GM21360 (cell line): Measurements from ENCODE around the gene ZNF839.
"Not testable (repeated sequence)": the region's sequence is repeated elsewhere in the genome, so short reads cannot be mapped to it uniquely, and the experiment has no call there.

Source experiments
- ATAC-seq: cut with Tn5 transposase; IDR thresholded peaks from one replicate; pipeline ENCODE4 v1.9.1; 2021; ENCODE audit warnings: mild to moderate bottlenecking, moderate library complexity; ENCODE audit not compliant: unreplicated experiment

ZNF839 gene

DNA sequence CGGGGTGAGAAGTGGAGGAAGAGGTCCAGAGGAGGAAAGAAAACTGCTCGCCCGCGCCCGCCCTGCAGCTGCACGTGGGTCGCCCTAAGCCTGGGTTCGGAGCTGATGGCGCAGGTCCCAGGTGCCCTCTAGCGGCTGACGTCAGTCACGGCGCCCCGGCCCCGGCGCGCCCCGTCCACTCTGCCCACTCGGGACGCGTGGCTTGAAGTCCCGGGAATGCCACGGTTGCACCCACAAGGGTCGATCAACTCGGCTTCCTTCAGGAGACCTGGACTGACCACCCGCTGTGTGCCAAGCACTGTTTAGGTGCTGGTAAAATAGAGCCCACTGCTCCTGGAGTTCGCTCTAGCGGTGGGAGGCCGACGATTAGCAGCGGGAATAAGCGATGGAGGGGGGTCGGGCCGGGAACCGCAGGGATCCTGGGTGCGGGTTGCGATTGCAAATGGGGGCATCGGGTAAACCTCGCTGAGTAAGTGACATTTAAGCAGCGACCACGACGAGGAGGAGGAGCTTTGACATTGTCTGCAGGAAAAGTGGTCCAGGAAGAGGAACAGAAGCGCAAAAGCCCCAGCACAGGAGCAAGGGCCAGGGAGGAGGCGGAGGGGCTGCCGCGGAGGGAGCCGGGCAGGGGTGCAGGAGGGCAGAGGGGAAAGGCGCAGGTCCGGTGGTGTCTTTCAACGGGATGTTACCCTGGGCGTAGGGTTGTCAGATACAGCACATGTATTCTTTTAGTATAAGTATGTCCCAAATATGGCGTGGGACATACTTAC lies 5.1 kb upstream of the ZNF839 start:
- ATAC-seq, result peak; percentile 57

DNA sequence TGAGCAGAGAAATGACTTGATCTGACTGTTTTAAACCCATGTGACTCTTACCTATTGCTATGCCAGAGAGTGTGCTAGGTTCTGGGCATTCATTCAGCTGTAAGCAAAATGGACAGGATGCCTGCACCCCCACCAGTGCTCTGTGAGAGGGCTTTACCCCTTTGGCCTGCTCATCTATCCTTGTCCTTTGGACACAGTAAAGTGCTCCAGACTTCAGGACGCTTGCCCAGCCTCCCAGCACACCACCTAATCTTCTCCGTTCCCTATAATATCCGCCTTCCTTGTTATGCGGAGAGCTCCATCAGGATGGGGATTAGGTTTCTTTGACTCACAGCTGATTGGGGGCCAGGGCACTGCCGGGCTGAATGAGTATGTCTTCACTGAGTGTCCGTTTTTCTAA lies 4.4 kb upstream of the ZNF839 start:
- ATAC-seq, result no peak

DNA sequence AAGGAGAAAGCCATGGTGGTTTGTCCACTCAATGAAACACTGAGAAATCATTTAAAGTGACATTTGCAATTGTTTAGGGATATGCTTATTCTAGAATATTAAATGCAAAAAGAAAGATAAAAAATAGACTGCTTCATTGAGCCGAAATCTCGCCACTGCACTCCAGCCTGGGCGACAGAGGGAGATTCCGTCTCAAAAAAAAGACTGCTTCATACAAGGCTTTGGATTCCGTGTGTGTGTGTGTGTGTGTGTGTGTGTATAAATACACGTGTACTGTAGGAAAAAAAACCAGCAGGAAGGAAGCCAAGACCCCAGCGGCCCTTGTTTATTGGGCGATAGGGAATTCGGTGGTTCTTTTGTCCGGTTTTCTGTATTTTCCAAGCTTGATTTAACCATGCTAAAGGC lies 3.2 kb upstream of the ZNF839 start:
- ATAC-seq, result no peak

DNA sequence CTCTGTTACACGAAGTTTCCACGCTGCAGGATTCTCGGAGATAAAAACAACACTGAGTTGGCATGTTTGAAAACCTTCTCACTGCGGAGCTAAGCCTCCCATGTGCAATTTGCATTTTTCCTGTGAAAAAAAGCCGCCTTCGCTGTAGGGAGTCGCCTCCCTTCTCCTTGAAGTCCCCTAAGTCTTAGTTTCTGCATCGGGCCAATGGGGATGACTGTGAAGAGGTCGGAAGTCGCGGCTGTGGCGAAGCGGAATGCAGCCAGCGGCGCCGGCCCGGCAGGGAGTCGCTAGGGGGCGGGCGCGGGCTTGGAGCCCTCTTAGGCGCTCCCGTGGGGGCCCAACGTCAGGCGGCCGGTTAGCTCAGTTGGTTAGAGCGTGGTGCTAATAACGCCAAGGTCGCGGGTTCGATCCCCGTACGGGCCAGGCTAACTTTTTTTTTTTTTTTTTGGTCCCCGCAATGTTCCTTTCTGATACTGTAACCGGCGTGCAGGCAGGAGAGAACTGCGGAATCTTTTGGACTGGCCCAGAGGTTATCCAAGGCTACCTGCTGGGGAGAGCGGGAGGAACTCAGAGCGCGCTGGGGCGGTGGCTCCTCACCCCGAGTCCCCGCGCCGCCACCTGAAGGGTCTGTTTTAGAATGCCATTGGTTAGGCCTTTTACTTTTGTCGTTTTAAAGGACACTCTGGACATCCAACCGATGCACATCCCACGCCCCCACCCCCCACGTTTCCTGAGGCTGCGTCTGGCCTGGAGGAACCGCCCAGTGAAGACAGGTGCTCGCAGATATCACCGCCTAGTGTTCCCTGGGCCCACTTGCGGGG lies 2.6 kb upstream of the ZNF839 start:
- ATAC-seq, result peak; percentile 61

DNA sequence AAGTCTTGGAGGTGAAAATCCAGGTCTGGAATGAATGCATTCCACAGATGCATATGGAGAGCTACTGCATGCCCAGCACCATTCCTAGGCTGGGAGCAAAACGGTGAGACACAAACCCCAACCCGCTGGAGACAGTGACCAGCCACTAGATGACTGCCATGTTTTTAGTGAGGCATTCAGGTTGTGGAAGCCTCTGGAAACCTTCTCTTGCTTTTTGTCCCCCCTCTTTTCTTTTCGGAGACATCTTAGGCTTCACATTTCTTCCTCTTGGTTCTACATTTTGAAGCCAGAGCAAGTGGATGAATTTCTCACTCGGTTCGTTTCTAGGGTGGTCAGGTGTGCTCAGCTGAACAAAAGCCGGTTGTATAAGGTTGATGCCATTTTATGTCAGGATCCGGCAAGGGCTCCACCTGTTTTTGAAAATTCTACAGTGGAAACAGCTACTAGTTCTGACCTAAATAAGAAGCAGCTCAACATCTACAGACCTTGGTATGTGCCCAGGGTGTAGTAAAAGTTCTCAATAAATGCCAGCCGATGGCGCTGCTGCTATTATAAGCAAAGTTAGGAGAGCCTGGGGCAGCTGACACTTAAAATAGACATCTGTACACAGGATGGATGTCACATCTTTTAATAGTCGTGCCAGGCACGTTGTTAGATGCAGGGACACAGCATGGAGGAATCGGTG lies 1.8 kb upstream of the ZNF839 start:
- no peak for ATAC-seq

DNA sequence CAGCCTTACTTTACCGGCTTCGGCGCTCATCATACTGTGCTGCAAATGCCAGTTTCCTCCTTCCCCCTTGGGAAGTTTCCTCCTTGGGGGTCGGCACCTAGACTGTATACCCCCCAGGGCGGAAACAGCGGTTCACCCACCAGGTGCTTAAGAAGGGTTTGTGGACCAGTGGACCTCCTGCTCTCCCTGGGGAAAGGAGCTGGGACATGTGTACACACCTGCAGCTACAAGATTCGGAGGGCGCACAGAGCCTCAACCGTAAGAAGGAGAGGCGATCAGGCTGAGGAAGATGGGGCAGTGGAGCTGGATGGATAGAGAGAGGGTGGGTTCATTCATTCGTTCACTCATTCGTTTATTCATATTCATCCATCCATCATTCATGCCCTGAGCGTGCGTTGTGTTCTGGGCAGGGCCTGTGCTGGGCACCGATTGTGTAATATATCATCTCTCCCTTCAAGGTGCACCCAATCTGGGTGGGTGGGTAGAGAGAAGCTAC lies 717 bp upstream of the ZNF839 start:
- ATAC-seq, result no peak

DNA sequence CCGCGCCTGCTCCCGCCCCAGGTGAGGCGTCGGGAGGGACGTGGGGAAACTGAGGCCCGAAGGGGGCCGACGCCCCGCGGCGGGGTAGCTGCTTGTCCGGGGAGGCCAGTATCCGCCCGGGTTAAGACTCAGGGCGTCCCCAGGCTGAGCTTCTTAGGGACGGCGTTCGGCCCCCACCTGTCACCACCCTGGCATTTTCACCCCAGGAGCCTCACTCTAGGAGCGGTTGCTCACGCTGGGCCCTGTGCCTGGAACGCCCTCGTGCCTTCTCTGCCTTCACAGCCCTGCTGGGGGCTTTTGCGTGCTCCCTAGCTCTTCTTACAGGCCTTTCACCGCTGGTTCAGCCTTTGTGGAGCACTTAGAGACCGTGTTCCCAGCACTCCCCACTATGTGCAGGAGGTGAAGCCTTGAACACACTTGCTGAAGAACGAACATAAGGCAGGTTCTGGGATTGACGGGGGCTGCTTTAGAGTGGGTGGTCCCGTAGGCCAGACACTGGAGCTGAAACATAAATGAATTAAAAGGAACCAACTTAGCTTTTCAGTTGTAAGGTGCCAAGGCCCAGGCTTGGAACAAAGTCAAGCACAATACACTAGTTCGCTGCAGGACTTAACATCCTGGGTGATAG lies 601 bp downstream of the ZNF839 start:
- ATAC-seq, result peak; percentile 20

DNA sequence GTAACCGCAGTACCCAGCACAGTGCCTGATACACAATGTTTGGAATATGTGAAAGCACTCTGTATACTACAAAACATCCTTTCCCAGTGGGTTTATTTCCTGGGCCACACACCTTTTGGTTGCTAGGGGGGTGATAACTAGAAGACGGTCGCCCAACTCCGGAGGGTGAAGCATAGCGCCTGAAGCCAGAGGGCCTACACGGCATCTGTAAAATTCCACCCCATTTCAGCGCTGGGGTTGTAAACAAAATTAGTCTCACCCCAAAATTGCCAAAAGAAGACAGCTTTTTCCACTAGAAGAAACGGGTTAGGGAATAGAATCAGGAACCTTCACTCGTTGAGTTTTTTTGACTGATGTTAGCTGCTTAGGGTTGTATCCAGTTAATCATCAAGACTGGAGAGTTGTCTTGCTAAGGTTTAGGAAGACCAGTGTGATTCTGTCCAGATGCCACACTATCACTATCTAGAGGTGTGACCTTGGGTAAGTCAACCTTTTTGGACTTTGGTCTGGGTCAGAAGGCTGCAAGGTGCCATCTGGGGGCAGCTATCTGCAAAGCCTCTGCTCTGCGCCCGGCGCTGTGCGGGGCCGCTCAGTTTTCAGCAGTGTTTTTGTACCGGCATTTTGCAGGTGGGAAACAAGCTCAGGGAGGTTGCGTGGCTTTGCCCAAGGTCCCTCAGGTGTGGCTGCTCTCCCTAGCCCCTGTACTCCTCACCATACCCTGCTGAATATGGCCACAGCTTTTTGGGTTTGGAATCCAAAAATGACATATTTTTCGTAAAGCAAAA lies 1.3 kb downstream of the ZNF839 start:
- no peak for ATAC-seq

DNA sequence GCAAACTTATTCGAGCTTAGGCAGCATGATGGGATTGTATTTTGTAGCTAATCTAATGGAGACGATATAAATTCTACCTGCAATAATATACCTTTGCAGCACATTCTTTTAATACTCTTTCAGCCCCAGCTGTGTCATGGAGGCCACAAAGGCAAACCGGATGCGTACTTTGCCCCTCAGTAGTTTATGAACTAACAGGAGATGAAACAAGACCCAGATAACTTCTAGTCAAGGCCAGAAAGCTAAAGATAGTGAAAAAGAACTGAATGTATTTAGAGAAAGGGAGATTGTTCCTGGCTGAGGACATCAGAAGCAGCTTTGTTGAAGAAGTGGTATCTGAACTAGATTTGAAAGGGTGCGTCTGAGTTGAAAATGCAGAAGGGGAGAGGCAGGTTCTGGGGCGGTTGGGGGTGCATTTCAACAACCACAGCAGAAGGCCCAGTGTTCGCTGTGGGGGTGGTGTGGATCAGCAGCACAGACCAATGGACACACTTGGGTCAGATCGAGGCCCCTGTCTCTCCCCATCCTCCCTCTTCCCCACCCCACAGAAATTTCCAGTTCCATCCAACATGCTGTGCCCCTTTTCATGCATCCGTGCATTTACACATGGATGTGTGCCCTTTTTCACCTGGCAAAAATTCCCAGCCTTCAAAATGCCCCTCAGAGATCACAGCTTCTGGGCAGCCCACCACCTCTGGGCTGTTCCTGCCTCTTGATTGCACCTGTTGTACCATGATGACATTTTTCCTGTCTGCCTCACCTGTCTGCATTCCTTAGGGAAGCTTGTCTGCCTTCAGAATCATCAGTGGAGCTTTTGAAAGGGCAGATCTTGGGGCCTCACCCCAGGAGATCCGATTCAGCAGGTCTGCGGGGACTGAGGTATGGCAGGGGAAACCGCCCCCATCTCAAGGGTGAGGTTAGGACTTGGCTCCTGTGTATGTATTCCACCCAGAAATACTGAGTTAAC lies 2.2 kb downstream of the ZNF839 start:
- ATAC-seq, result no peak

DNA sequence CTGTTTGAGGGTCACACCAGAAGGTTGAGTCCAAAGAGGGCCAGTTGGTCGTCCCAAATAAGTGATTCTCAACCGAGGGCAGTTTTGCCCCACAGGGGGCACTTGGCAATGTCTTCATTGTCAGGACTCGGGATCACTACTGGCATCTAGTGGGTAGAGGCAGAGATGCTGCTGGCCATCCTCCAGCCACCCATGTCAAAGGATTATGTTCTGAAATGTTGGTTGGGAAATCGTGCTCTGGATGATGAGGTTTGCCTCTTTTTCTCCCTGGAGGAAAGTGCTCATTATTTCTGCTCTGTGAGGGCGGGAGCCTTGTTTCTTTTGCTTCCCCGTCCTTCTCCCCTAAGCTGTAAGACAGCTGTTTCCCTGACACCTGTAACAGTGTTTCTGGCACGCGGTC lies 3.6 kb downstream of the ZNF839 start:
- no peak for ATAC-seq

DNA sequence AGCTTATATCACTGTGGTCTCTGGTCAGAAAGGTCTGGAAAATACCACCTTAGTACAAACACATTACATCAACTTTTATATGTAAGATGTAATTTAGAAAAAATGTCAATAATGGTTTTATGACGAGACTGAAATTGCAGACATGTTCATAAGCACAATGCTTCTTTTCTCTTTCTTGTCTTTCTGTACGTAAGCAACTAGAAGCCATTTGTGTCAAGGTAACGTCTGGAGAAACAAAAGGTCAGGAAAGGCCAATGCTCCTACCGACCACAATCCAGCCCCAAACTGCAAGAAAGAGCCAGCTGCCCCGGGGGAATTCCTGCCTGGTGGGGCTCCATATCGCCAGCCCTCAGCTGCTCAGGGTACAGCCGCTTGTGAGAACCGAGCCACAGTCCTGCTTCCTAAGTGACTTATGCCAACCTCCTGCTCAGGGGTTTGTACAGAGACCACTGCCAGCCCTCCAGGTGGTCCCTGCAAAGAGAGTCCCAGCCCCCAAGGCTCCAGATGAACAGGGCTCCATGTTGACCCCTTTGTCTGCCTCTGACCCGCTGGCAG lies 6.3 kb downstream of the ZNF839 start:
- ATAC-seq, result no peak

DNA sequence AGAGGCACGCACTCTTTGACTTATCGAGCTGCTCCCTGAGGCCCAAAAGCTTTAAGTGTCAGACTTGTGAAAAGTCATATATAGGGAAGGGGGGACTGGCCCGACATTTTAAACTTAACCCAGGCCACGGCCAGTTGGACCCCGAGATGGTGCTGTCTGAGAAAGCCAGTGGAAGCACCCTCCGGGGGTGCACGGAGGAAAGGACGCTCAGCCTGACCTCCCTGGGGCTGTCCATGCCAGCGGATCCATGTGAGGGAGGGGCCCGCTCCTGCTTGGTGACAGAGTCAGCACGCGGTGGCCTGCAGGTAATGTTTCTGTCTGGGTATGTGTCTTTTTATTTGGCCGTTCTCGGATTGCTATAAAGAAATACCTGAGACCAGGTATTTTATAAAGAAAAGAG lies 7.0 kb downstream of the ZNF839 start:
- no peak for ATAC-seq

DNA sequence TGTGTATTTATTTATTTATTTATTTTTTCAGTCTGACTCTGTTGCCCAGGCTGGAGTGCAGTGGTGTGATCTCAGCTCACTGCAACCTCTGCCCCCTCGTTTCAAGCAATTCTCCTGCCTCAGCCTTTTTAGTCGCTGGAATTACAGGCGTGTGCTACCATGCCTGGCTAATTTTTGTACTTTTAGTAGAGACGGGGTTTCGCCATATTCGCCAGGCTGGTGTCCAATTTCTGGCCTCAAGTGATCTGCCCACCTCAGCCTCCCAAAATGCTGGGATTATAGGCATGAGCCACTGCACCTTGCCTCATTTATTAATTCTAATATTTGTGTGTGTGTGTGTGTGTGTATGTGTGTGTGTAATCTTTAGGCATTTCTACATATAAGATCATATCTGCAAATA lies 9.8 kb downstream of the ZNF839 start:
- ATAC-seq, result not testable (repeated sequence)

DNA sequence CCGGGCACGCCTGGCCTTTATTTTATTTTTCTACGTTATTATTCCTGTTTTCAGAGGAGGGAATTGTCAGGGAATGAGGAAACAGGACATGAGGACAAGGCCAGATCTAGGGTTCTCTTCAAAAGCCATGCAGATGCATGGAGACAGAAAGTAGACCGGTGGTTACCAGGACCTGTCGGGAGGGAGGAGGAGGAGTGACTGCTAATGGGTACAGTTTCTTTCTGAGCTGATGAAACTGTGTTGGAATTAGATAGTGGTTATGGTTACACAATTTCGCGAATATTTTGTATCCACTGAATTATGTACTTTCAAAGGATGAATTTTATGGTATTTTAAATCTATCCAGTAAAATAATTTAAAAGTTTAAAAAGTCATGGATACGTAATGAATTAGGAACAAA lies 11.3 kb downstream of the ZNF839 start:
- ATAC-seq, result no peak

DNA sequence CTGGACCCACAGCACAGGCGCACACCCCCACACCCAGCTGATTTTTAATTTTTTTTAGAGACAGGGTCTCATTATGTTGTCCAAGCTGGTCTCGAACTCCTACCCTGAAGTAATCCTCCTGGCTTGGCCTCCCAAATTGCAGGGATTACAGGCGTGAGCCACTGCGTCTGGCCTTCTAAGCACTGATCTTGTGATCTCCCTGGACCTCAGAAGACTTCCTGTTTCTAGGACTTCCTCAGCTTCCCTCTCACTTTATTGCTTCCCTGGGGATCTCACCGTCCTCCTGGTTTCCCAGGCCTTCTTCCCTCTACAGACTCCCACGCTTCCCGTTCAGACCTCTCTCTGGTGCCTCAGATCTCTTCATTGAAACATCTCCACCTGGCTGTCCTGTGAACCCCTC lies 13.8 kb downstream of the ZNF839 start:
- no peak for ATAC-seq

DNA sequence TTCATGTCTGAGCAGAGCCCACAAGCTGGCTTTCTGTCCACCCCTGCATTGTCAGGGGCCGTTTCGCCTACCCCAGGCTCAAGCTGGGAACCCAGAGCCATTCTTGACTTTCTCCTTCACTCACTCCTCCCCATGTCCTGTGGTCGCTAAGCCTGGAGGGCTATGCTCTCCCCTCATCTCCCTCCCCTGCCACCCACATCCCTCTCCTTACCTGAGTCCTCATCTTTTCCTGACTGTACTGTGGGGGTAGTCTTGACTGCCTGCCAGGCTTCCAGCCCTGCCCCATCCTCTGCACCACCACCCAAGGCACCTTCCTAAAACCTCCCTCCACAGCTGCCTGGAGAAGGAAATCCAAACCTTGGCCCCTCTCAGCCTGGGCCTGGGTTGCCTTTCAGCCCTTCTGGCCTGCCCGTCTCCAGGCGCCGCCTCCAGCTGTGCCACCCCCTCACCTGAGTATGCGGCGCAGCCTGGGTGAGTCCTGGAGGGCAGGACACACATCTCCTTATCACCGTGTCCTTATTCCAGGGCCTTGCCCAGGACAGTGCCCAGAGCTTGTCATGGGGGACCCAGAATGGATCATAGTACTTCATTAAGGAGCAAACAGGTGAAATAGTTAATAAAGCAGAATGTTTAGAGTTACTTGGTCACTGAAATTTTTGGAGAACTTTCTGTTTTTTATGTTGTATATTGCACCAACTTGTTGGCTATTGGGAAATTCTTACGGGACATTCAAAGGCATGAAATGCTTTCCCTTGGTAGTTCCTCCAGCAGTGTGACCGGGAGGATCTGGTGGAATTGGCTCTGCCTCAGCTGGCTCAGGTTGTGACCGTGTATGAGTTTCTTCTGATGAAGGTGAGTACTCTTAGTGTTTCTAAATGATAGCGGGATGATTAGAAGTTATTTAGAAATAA lies 14.5 kb downstream of the ZNF839 start:
- ATAC-seq, result no peak

DNA sequence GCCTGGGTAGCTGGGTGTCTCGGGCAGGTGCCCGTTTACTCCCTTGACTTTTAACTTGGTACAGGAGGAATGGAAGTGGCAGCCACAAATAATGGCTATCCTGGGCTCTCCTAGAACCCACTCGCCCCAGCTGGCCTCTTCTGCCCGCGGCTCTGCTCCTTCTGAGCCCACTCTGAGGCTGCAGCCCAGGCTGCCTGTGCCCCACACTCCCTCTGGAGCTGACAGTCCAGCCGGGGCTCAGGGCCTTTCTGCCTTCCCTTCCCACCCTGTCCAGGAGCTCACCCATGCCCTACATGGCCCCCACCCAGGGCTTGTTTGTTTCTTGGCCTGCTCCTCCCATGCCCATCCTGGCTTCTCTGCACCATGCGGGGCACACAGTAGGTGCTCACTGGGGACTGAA lies 15.6 kb downstream of the ZNF839 start:
- ATAC-seq, result no peak

DNA sequence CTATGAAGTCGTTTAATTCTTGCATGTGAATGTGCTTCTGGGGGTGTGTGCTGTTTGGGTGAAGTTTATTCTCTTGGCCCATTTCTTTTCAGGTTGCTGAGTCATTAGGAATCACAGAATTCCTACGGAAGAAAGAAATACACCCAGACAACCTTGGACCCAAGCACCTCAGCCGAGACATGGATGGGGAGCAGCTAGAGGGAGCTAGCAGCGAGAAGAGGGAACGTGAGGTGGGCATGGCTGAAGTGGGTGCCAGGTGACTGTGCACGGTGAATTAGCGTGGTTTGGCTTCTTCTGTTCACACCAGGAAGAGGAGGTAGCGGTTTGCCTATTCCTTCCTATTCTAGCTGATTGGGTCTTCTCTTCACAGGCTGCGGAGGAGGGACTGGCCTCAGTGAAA lies 19.2 kb downstream of the ZNF839 start:
- no peak for ATAC-seq
